DND-41 (cell line): Measurements from ENCODE around the gene BTBD2.

Experiments used
- ATAC-seq: fragments of 200-7000 bp; cut with Tn5 transposase; 3 replicates; pipeline ENCODE4 v1.9.1; 2021; ENCODE audit warnings: low read depth; ENCODE audit not compliant: insufficient read depth
- DNase-seq: peaks from one replicate; pipeline ENCODE4 v3.0.0-alpha.2; 2020
- H2AFZ ChIP-seq: 2 replicates; pipeline ENCODE4 v1.6.0; 2012; ENCODE audit warnings: low read depth, low read length
- H3K27ac ChIP-seq: 2 replicates; pipeline ENCODE4 v1.5.1; 2012; ENCODE audit warnings: low read length, inconsistent platforms
- H3K27me3 ChIP-seq: fragments of 200-600 bp; sonication (generic); 2 replicates; pipeline ENCODE4 v1.6.0; 2012; ENCODE audit warnings: low read length, mild to moderate bottlenecking, inconsistent platforms; ENCODE audit not compliant: insufficient read depth, poor library complexity
- H3K36me3 ChIP-seq: 2 replicates; pipeline ENCODE4 v1.5.1; 2012; ENCODE audit warnings: low read length, inconsistent platforms; ENCODE audit not compliant: insufficient read depth
- H3K4me1 ChIP-seq: 2 replicates; pipeline ENCODE4 v1.5.1; 2012; ENCODE audit warnings: mild to moderate bottlenecking, low read length; ENCODE audit not compliant: insufficient read depth
- H3K4me2 ChIP-seq: 2 replicates; pipeline ENCODE4 v1.6.0; 2012; ENCODE audit warnings: mild to moderate bottlenecking, moderate library complexity, low read length, inconsistent platforms; ENCODE audit not compliant: insufficient read depth
- H3K4me3 ChIP-seq, 2 experiments: fragments of 200-600 bp in 1 of 2; shearing (Covaris generic) in 1 of 2; 2 replicates each; pipeline ENCODE4 v1.5.1; 2012 to 2016; ENCODE audit warnings: inconsistent platforms in 2 of 2, low read length in 2 of 2, mild to moderate bottlenecking in 2 of 2, low read depth in 1 of 2, moderate library complexity in 1 of 2
- H3K79me2 ChIP-seq: 2 replicates; pipeline ENCODE4 v1.6.0; 2012; ENCODE audit warnings: low read length, inconsistent platforms; ENCODE audit not compliant: insufficient read depth
- H3K9ac ChIP-seq: 2 replicates; pipeline ENCODE4 v1.6.0; 2012; ENCODE audit warnings: low read depth, mild to moderate bottlenecking, inconsistent platforms, low read length, moderate library complexity
- H3K9me3 ChIP-seq: 2 replicates; pipeline ENCODE4 v1.5.1; 2012; ENCODE audit warnings: low read length, moderate library complexity, mild to moderate bottlenecking, inconsistent platforms; ENCODE audit not compliant: insufficient read depth, severe bottlenecking
- H4K20me1 ChIP-seq: 2 replicates; pipeline ENCODE4 v1.6.0; 2012; ENCODE audit warnings: low read length; ENCODE audit not compliant: insufficient read depth
- CTCF ChIP-seq: IDR thresholded peaks from 2 replicates; pipeline ENCODE4 v1.5.1; 2012; ENCODE audit warnings: borderline replicate concordance, low read length, moderate library complexity, mild to moderate bottlenecking; ENCODE audit not compliant: poor library complexity, severe bottlenecking; ENCODE audit errors: extremely low read depth
- EZH2 ChIP-seq: IDR thresholded peaks from 3 replicates; pipeline ENCODE4 v1.6.1; 2012; ENCODE audit warnings: borderline replicate concordance, low read depth, mild to moderate bottlenecking, moderate library complexity, low read length, inconsistent platforms; ENCODE audit not compliant: severe bottlenecking

BTBD2 gene

GRCh38 chr19:1944088-1944915 is 71.2 kb downstream of the BTBD2 start:
- H3K9ac ChIP-seq = peak overlapping the region; percentile 73
- TF ChIP-seq EZH2 (no peak), CTCF (no peak)
- no peaks in the 10 kb centered on the region for H3K9me3 ChIP-seq
- DNase-seq = no peak
- no peak for ATAC-seq
- peaks cover 68% of the 10 kb centered on the region for H4K20me1 ChIP-seq
- H3K79me2 ChIP-seq = peaks cover 83% of the 10 kb centered on the region
- H3K4me1 ChIP-seq = peaks cover 37% of the 10 kb centered on the region
- H3K36me3 ChIP-seq = peaks cover 25% of the 10 kb centered on the region
- peak overlapping the region in 1 of 2 experiments; percentile 95; a peak in 2 of 4 replicates for H3K4me3 ChIP-seq
- no peaks in the 10 kb centered on the region for H3K27me3 ChIP-seq
- peak overlapping the region; percentile 90 for H3K27ac ChIP-seq
- peak overlapping the region; percentile 94 for H3K4me2 ChIP-seq
- H2AFZ ChIP-seq = no peak overlapping the region

GRCh38 chr19:1943661-1944087 is 71.8 kb downstream of the BTBD2 start:
- Histone ChIP-seq H3K9me3 (no peaks in the 10 kb centered on the region), H3K27ac (peak overlapping the region; percentile 90), H3K9ac (peak overlapping the region; percentile 73), H3K4me3 (peak overlapping the region in 1 of 2 experiments; percentile 95; a peak in 2 of 4 replicates), H3K4me1 (peaks cover 37% of the 10 kb centered on the region), H3K36me3 (peaks cover 19% of the 10 kb centered on the region), H4K20me1 (peaks cover 61% of the 10 kb centered on the region), H2AFZ (no peak overlapping the region), H3K27me3 (no peaks in the 10 kb centered on the region), H3K4me2 (peak overlapping the region; percentile 94), H3K79me2 (peaks cover 76% of the 10 kb centered on the region)
- no peak for DNase-seq
- no peak for ATAC-seq
- TF ChIP-seq CTCF (no peak), EZH2 (no peak)

- Histone ChIP-seq H3K36me3 (peaks cover 16% of the 10 kb centered on the region), H3K27ac (peak overlapping the region; percentile 90), H3K4me1 (peaks cover 37% of the 10 kb centered on the region), H2AFZ (no peak overlapping the region), H3K4me3 (peak overlapping the region; percentile 77 to 95; a peak in 3 of 4 replicates), H3K79me2 (peaks cover 71% of the 10 kb centered on the region), H3K9me3 (no peaks in the 10 kb centered on the region), H3K27me3 (no peaks in the 10 kb centered on the region), H4K20me1 (peaks cover 58% of the 10 kb centered on the region), H3K9ac (peak overlapping the region; percentile 73), H3K4me2 (peak overlapping the region; percentile 94)
- DNase-seq (no peak), ATAC-seq (no peak)
- TF ChIP-seq EZH2 (no peak), CTCF (no peak)
Measured at GRCh38 chr19:1942934-1943555, 72.5 kb downstream of the BTBD2 start.
